ENCODE measurements around the gene FSIP1. TPM values are rescaled to one million over a fixed set of nuclear protein-coding genes. Genes with fewer than 3 reads are reported as not detected.

FSIP1 gene
- total RNA-seq, 1 donor from 2014 or later: 2.5 TPM

GRCh38 chr15:39670687-39671086 is 112.0 kb downstream of the FSIP1 start:
- H3K4me3 ChIP-seq: no peak overlapping the region
- no peak overlapping the region for H2AFZ ChIP-seq (replicated peaks)
- no peaks in the 10 kb centered on the region for H3K79me2 ChIP-seq (ENCODE audit: low read depth)
- H3K27me3 ChIP-seq: no peaks in the 10 kb centered on the region
- no peak overlapping the region for H3K27ac ChIP-seq
- H3K27me3 Mint-ChIP-seq (ENCODE audit: insufficient read depth, low read depth): peaks cover 2% of the 10 kb centered on the region
- H3K9me3 Mint-ChIP-seq: peaks cover 6% of the 10 kb centered on the region
- no peak for DNase-seq (ENCODE audit: low spot score)
- H3K4me2 ChIP-seq: no peak overlapping the region
- H3F3A ChIP-seq (ENCODE audit: low read depth): peaks cover 29% of the 10 kb centered on the region
- peaks cover 28% of the 10 kb centered on the region for H3K4me1 Mint-ChIP-seq
- peaks cover 1% of the 10 kb centered on the region for H3K36me3 Mint-ChIP-seq
- H3K36me3 ChIP-seq: no peaks in the 10 kb centered on the region
- no peaks in the 10 kb centered on the region for H4K20me1 ChIP-seq (ENCODE audit: low read depth)
- H3K9me3 ChIP-seq (ENCODE audit: low read depth): no peaks in the 10 kb centered on the region
- H3K4me1 ChIP-seq: peaks cover 20% of the 10 kb centered on the region
- TF ChIP-seq CTCF (IDR thresholded peaks at IDR 0.05): no peak
- no peak for TF ChIP-seq EZH2 (IDR thresholded peaks at IDR 0.05)
- no peak for TF ChIP-seq EZH2phosphoT487 (IDR thresholded peaks at IDR 0.05)
- H3K27ac Mint-ChIP-seq: no peak overlapping the region
- no peak overlapping the region for H3K9ac ChIP-seq
- H3K4me3 Mint-ChIP-seq: no peak overlapping the region

- no peaks in the 10 kb centered on the region for H3K79me2 ChIP-seq (ENCODE audit: low read depth)
- H3K9ac ChIP-seq: no peak overlapping the region
- H3K27ac ChIP-seq: no peak overlapping the region
- no peak overlapping the region for H3K4me3 ChIP-seq
- Mint-ChIP-seq H3K36me3 (peaks cover 1% of the 10 kb centered on the region), H3K9me3 (peaks cover 6% of the 10 kb centered on the region), H3K4me3 (no peak overlapping the region), H3K27ac (no peak overlapping the region), H3K4me1 (peaks cover 38% of the 10 kb centered on the region), H3K27me3 (ENCODE audit: insufficient read depth, low read depth) (peaks cover 2% of the 10 kb centered on the region)
- no peak for TF ChIP-seq EZH2 (IDR thresholded peaks at IDR 0.05)
- no peak for TF ChIP-seq EZH2phosphoT487 (IDR thresholded peaks at IDR 0.05)
- no peak for TF ChIP-seq CTCF (IDR thresholded peaks at IDR 0.05)
- no peaks in the 10 kb centered on the region for H3K9me3 ChIP-seq (ENCODE audit: low read depth)
- H3K27me3 ChIP-seq: no peaks in the 10 kb centered on the region
- no peaks in the 10 kb centered on the region for H4K20me1 ChIP-seq (ENCODE audit: low read depth)
- peaks cover 36% of the 10 kb centered on the region for H3F3A ChIP-seq (ENCODE audit: low read depth)
- no peak overlapping the region for H3K4me2 ChIP-seq
- no peak for DNase-seq (ENCODE audit: low spot score)
- H3K4me1 ChIP-seq: peaks cover 31% of the 10 kb centered on the region
- no peaks in the 10 kb centered on the region for H3K36me3 ChIP-seq
- no peak overlapping the region for H2AFZ ChIP-seq (replicated peaks)
Measured at GRCh38 chr15:39669661-39670060, 113.0 kb downstream of the FSIP1 start.

- Histone ChIP-seq H3K27ac (no peak overlapping the region), H3K4me3 (no peak overlapping the region), H3K9me3 (ENCODE audit: low read depth) (no peaks in the 10 kb centered on the region), H3K4me1 (peaks cover 35% of the 10 kb centered on the region), H4K20me1 (ENCODE audit: low read depth) (no peaks in the 10 kb centered on the region), H3F3A (ENCODE audit: low read depth) (peaks cover 36% of the 10 kb centered on the region), H3K79me2 (ENCODE audit: low read depth) (no peaks in the 10 kb centered on the region), H2AFZ (replicated peaks) (no peak overlapping the region), H3K4me2 (no peak overlapping the region), H3K27me3 (no peaks in the 10 kb centered on the region), H3K36me3 (no peaks in the 10 kb centered on the region), H3K9ac (no peak overlapping the region)
- Mint-ChIP-seq H3K4me1 (peaks cover 42% of the 10 kb centered on the region), H3K36me3 (peaks cover 1% of the 10 kb centered on the region), H3K9me3 (peaks cover 6% of the 10 kb centered on the region), H3K4me3 (no peak overlapping the region), H3K27me3 (ENCODE audit: insufficient read depth, low read depth) (peaks cover 6% of the 10 kb centered on the region), H3K27ac (no peak overlapping the region)
- DNase-seq (ENCODE audit: low spot score): no peak
- TF ChIP-seq CTCF (IDR thresholded peaks at IDR 0.05): no peak
- no peak for TF ChIP-seq EZH2 (IDR thresholded peaks at IDR 0.05)
- no peak for TF ChIP-seq EZH2phosphoT487 (IDR thresholded peaks at IDR 0.05)
Measured at GRCh38 chr15:39669241-39669640, 113.4 kb downstream of the FSIP1 start.

Measured in neural progenitor cell (in vitro differentiated cells).